Endothelial cell of umbilical vein (primary cell): ENCODE data around the gene B3GALT6. TPM values are rescaled to one million over a fixed set of nuclear protein-coding genes. Genes with fewer than 3 reads are reported as not detected.

Source experiments
- BruUV-seq: library from RNA; stranded (reverse); fragments of 400-500 nt; replicated peaks from 2 replicates; lab custom pipeline; 2021; lab: Mats Ljungman, UMichigan
- CTCF ChIA-PET: fragments of 300-600, 350-600 bp; sonication (Branson Sonifier 250); formaldehyde crosslinking; loops from one replicate; lab custom pipeline; 2021; ENCODE audit warnings: antibody characterized with exemption, inconsistent platforms; lab: Charles Lee
- POLR2A ChIA-PET: fragments of 300-600, 350-600 bp; sonication (Branson Sonifier 250); formaldehyde crosslinking; loops from one replicate; lab custom pipeline; 2021; ENCODE audit warnings: antibody characterized with exemption, inconsistent platforms; lab: Charles Lee
- DNase-seq: peaks from one replicate; pipeline ENCODE4 v3.0.0-alpha.2; 2011; ENCODE audit warnings: low read depth, low spot score
- FAIRE-seq: peaks from 2 replicates; lab custom pipeline; 2011; peaks lifted over from hg19 to GRCh38; lab: Jason Lieb, UNC
- H2AFZ ChIP-seq: 2 replicates; pipeline ENCODE4 v1.6.0; 2012; ENCODE audit warnings: low read depth, low read length, control low read depth, inconsistent platforms
- H3K27ac ChIP-seq: 2 replicates; pipeline ENCODE4 v1.5.1; 2011; ENCODE audit warnings: low read depth, mild to moderate bottlenecking, control low read depth, low read length, moderate library complexity; ENCODE audit not compliant: insufficient read depth
- H3K27me3 ChIP-seq, 2 experiments: 2 replicates each; pipeline versions ENCODE4 v1.6.0 to v1.6.1; 2011; ENCODE audit warnings: low read length in 2 of 2, mixed read lengths in 1 of 2; ENCODE audit not compliant: control insufficient read depth in 2 of 2, insufficient read depth in 2 of 2
- H3K36me3 ChIP-seq, 2 experiments: 2 replicates in 1 of 2; 3 replicates in 1 of 2; pipeline ENCODE4 v1.5.1; 2011; ENCODE audit warnings: low read length in 2 of 2, mild to moderate bottlenecking in 1 of 2, moderate library complexity in 1 of 2; ENCODE audit not compliant: control insufficient read depth in 2 of 2, insufficient read depth in 2 of 2; ENCODE audit errors: extremely low read depth in 1 of 2
- H3K4me1 ChIP-seq: 3 replicates; pipeline ENCODE4 v1.5.1; 2011; ENCODE audit warnings: mild to moderate bottlenecking, low read length; ENCODE audit not compliant: control insufficient read depth, insufficient read depth; ENCODE audit errors: extremely low read depth
- H3K4me2 ChIP-seq: 2 replicates; pipeline ENCODE4 v1.6.1; 2011; ENCODE audit warnings: low read length, control low read depth, mixed read lengths; ENCODE audit not compliant: insufficient read depth
- H3K4me3 ChIP-seq, 3 experiments: fragments of 200-600 bp in 1 of 3; sonication (generic), shearing (Covaris generic) in 1 of 3; replicated peaks in 1 of 3; 2 replicates each; pipeline ENCODE4 v1.5.1; 2011 to 2016; ENCODE audit warnings: control low read depth in 3 of 3, low read length in 3 of 3, mild to moderate bottlenecking in 2 of 3, inconsistent platforms in 1 of 3, low read depth in 1 of 3, moderate library complexity in 1 of 3; ENCODE audit not compliant: insufficient read depth in 1 of 3
- H3K79me2 ChIP-seq: 2 replicates; pipeline ENCODE4 v1.6.0; 2012; ENCODE audit warnings: low read length, inconsistent platforms; ENCODE audit not compliant: control insufficient read depth, insufficient read depth
- H3K9ac ChIP-seq: replicated peaks from 2 replicates; pipeline ENCODE3; 2011; ENCODE audit warnings: low read length, control low read depth; ENCODE audit not compliant: insufficient read depth; ENCODE audit errors: extremely low read depth
- H3K9me1 ChIP-seq: replicated peaks from 3 replicates; pipeline ENCODE4 v1.6.0; 2011; ENCODE audit warnings: mild to moderate bottlenecking, low read length; ENCODE audit not compliant: control insufficient read depth, insufficient read depth; ENCODE audit errors: extremely low read depth
- H3K9me3 ChIP-seq: replicated peaks from 2 replicates; pipeline ENCODE4 v1.5.1; 2012; ENCODE audit warnings: low read length, inconsistent platforms; ENCODE audit not compliant: control insufficient read depth, insufficient read depth
- H4K20me1 ChIP-seq: replicated peaks from 2 replicates; pipeline ENCODE3; 2011; ENCODE audit warnings: mild to moderate bottlenecking, low read length; ENCODE audit not compliant: control insufficient read depth, insufficient read depth; ENCODE audit errors: extremely low read depth
- CTCF ChIP-seq, 2 donors: IDR thresholded peaks; 1 replicate in 1 of 2; 2 replicates in 1 of 2; pipeline ENCODE4 v1.5.1; 2011; ENCODE audit warnings: low read length in 2 of 2, mild to moderate bottlenecking in 2 of 2, moderate library complexity in 2 of 2, control low read depth in 1 of 2, inconsistent platforms in 1 of 2, low read depth in 1 of 2; ENCODE audit not compliant: insufficient read depth in 1 of 2; ENCODE audit errors: extremely low read depth in 1 of 2
- EZH2 ChIP-seq: IDR thresholded peaks from 2 replicates; pipeline ENCODE4 v1.6.1; 2012; ENCODE audit warnings: borderline replicate concordance, low read depth, mild to moderate bottlenecking, moderate library complexity, low read length, inconsistent platforms; ENCODE audit not compliant: severe bottlenecking
- FOS ChIP-seq: IDR thresholded peaks from 2 replicates; pipeline ENCODE4 v1.6.1; 2011; ENCODE audit warnings: mild to moderate bottlenecking, low read length, moderate library complexity, borderline replicate concordance; ENCODE audit not compliant: insufficient read depth
- GATA2 ChIP-seq: IDR thresholded peaks from 2 replicates; pipeline ENCODE4 v1.7.0; 2011; ENCODE audit warnings: low read depth, mild to moderate bottlenecking, moderate library complexity, mixed read lengths, low read length; ENCODE audit not compliant: insufficient read length, insufficient read depth
- JUN ChIP-seq: IDR thresholded peaks from 2 replicates; pipeline ENCODE4 v1.6.1; 2011; ENCODE audit warnings: borderline replicate concordance, low read depth; ENCODE audit not compliant: insufficient read length, insufficient read depth
- MYC ChIP-seq: IDR thresholded peaks from one replicate; pipeline ENCODE4 v1.6.1; 2011; ENCODE audit warnings: mild to moderate bottlenecking, low read depth, low read length
- POLR2A ChIP-seq: IDR thresholded peaks from 2 replicates; pipeline ENCODE4 v1.6.1; 2012; ENCODE audit warnings: low read depth, mild to moderate bottlenecking, control low read depth, low read length
- POLR2AphosphoS5 ChIP-seq: IDR thresholded peaks from 2 replicates; pipeline ENCODE4 v1.6.1; 2012; ENCODE audit warnings: low read depth, mild to moderate bottlenecking, control low read depth, low read length, moderate library complexity; ENCODE audit not compliant: insufficient read depth
- dilution Hi-C: fragments of 300-500 bp; cut with MboI; formaldehyde crosslinking; loops from one replicate; pipeline ENCODE4 v1.15.0; 2019; ENCODE audit warnings: low sequenced_read_pairs; ENCODE audit not compliant: extremely low pct_ligation_motif_present
- intact Hi-C: fragments of 100-400 bp; cut with micrococcal nuclease; formaldehyde crosslinking; loops from one replicate; pipeline ENCODE4 v1.10.0; 2022
- polyA plus RNA-seq, 4 experiments: library from polyadenylated mRNA; depleted of rRNA in 3 of 4; stranded (reverse) in 3 of 4; unstranded in 1 of 4; fragments of >200 nt; gene quantifications; 2 replicates each; pipeline versions ENCODE4 v1.2.1 to v1.2.3, GENCODE V29; 2011 to 2012; ENCODE audit warnings: missing spikeins in 1 of 4
- total RNA-seq: library from RNA; stranded (reverse); gene quantifications from 2 replicates; pipeline ENCODE4 v1.2.3, GENCODE V29; 2021
- TF ChIP-seq, protein P1 (sequence below): IDR thresholded peaks from 2 replicates; pipeline ENCODE4 v1.6.1; 2011; ENCODE audit not compliant: insufficient read depth, insufficient read length

B3GALT6 gene
- total and polyA plus RNA-seq, 2 donors (not counting 3 experiments of a cell fraction or from before 2014, with no cell fraction given), result 24.6 to 34.1 TPM

DNA sequence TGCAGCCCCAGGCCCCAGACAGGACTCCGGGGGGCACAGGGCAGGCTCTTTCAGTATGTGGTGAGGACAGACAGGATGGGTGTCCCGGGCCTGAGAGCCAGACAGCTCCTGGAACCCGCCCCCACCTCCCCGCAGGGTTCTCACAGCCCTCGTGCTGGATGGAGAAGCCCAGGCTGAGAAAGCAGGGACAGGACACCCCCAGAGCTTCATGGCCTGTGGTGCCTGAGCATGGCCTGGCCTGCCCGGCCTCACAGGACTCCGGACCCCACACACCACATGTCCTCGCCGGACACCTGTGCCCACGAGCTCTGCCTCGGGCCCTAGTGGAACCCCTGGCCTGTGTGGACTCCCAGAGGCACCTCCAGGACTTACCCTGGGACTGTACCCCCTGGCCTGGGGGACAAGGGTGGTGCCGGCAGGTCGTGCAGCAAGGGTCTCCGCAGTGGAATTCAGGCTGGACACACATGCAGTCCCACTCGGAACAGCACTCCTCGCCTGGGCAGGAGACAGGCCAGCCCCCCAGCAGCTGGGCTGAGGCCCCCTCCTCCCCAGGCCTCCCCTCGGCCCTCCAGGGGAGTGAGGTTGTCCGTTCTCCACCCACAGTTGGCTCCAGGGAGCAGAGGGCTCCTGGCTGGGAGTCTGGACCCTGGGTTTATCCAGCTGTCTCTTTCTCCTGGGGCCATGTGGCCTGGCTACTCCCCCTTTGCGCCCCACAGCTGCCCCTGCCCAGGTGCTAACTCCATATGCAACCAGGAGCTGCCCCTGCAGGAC is 26.9 kb upstream of the B3GALT6 start:
- no peaks in the 10 kb centered on the region for H3K36me3 ChIP-seq
- no peak overlapping the region for H2AFZ ChIP-seq
- POLR2A ChIA-PET, result interaction anchor here (0.6 kb wide), 1 partner anchor 68 kb away, joined by 3 read pairs; the partner anchor contains the start of gene UBE2J2
- TF ChIP-seq FOS (no peak), POLR2A (no peak), JUN (no peak), MYC (no peak), CTCF (IDR thresholded peaks at IDR 0.05; ENCODE audit: extremely low read depth in 1 of 2, insufficient read depth in 1 of 2, low read depth in 1 of 2, low read length in 2 of 2) (no peak), GATA2 (no peak), EZH2 (no peak), POLR2AphosphoS5 (no peak)
- TF ChIP-seq, protein P1, sequence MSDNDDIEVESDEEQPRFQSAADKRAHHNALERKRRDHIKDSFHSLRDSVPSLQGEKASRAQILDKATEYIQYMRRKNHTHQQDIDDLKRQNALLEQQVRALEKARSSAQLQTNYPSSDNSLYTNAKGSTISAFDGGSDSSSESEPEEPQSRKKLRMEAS, result no peak
- intact Hi-C loops (no loop called here), dilution Hi-C loops (no loop called here)
- H3K79me2 ChIP-seq, result no peaks in the 10 kb centered on the region
- H4K20me1 ChIP-seq, result no peaks in the 10 kb centered on the region
- peaks cover 5 to 15% of the 10 kb centered on the region in 2 experiments for H3K27me3 ChIP-seq
- no peaks in the 10 kb centered on the region for H3K9me1 ChIP-seq
- FAIRE-seq (no peak), DNase-seq (no peak)
- no peak overlapping the region for H3K9ac ChIP-seq
- no peak overlapping the region for H3K4me2 ChIP-seq
- no peak overlapping the region for H3K27ac ChIP-seq
- BruUV-seq, result no TSS peak
- no peak overlapping the region for H3K4me3 ChIP-seq
- no peaks in the 10 kb centered on the region for H3K9me3 ChIP-seq
- CTCF ChIA-PET, result no interaction called here
- H3K4me1 ChIP-seq, result no peaks in the 10 kb centered on the region
